ENCODE data around the gene PDE3A.

DNA sequence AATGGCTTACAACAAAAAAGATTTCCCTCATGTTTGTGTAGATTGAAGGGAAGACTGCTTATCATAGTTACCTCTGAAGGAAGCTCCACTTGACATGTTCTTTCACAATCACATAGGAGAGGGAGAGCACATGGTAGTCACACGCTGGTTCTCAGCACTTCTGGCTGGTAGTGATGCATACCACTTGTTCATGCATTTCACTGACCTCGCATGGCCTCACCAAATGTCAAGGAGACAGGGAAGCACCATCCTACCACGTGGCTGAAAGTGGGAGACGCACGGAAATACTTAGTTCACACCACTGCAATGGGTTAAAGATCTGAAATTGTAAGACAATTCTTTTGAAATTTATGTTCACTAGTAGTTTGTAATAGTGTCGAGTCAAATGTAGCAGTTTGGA, 74.0 kb downstream of the PDE3A start:
- no peak for TF ChIP-seq POLR2A (IDR thresholded peaks at IDR 0.05)
- TF ChIP-seq, protein P1, sequence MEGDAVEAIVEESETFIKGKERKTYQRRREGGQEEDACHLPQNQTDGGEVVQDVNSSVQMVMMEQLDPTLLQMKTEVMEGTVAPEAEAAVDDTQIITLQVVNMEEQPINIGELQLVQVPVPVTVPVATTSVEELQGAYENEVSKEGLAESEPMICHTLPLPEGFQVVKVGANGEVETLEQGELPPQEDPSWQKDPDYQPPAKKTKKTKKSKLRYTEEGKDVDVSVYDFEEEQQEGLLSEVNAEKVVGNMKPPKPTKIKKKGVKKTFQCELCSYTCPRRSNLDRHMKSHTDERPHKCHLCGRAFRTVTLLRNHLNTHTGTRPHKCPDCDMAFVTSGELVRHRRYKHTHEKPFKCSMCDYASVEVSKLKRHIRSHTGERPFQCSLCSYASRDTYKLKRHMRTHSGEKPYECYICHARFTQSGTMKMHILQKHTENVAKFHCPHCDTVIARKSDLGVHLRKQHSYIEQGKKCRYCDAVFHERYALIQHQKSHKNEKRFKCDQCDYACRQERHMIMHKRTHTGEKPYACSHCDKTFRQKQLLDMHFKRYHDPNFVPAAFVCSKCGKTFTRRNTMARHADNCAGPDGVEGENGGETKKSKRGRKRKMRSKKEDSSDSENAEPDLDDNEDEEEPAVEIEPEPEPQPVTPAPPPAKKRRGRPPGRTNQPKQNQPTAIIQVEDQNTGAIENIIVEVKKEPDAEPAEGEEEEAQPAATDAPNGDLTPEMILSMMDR (IDR thresholded peaks at IDR 0.05): no peak
- TF ChIP-seq POLR2AphosphoS5 (IDR thresholded peaks at IDR 0.05): no peak
- TF ChIP-seq EP300 (IDR thresholded peaks at IDR 0.05; ENCODE audit: low read depth): no peak

Data from transverse colon (tissue), 4 donors.